ENCODE results near the gene HSF4. TPM values are rescaled to one million over a fixed set of nuclear protein-coding genes. Genes with fewer than 3 reads are reported as not detected.
"Not testable (repeated sequence)": the region's sequence is repeated elsewhere in the genome, so short reads cannot be mapped to it uniquely, and the experiment has no call there.

Gene HSF4
- total and polyA plus RNA-seq, 7 experiments from 2014 or later, result 9.9 to 150 (median 15.5) TPM; not detected in 2

DNA sequence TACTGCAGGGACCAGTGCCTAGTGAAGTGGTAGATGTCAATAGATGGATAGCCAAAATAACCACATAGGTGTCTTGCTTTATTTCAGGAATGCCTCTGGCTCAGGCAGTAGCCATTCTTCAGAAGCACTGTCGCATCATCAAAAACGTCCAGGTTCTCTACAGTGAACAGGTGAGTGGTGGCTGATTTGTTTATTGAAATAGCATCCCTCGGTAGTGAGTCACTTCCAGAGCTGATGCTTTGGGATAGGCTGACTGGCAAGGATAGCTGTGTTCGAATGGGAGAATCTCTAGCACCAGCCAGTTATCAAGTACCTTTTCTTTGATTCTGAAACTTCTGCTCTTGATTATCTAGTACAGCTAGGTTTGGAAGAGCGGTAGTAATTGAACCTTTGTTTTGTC lies 44.5 kb upstream of the HSF4 start:
- Histone ChIP-seq H3K4me3 (ENCODE audit: low read length) (no peak overlapping the region), H3K27me3 (ENCODE audit: control insufficient read depth in 2 of 2, insufficient read depth in 2 of 2, low read length in 2 of 2) (no peaks in the 10 kb centered on the region), H3K4me1 (ENCODE audit: control insufficient read depth in 2 of 2, insufficient read depth in 2 of 2, low read length in 2 of 2) (no peaks in the 10 kb centered on the region), H3K27ac (ENCODE audit: low read depth, low read length) (no peak overlapping the region), H3K36me3 (ENCODE audit: control insufficient read depth in 2 of 3, insufficient read depth in 3 of 3, low read length in 3 of 3) (peaks cover 0 to 48% (median 8%) of the 10 kb centered on the region in 3 experiments), H3K9me3 (ENCODE audit: control insufficient read depth in 2 of 3, low read length in 3 of 3) (no peaks in the 10 kb centered on the region)
- ChIA-PET CTCF (interaction anchor here (0.7 kb wide), 1 partner anchor 22 kb away, joined by 5 read pairs; no protein-coding TSS in a partner anchor), POLR2A (interaction anchor here (0.6 to 0.7 kb wide), 3 partner anchors 8 to 52 kb away, joined by 3 read pairs; no protein-coding TSS in a partner anchor)
- no peaks in the 10 kb centered on the region for H3K9me3 Mint-ChIP-seq
- H3K4me3 Mint-ChIP-seq, result no peak overlapping the region
- no peaks in the 10 kb centered on the region for H3K27me3 Mint-ChIP-seq
- peaks cover 0 to 37% (median 19%) of the 10 kb centered on the region in 5 donors for H3K36me3 Mint-ChIP-seq
- ATAC-seq (no peak), DNase-seq (no peak)
- peaks cover 9 to 17% (median 14%) of the 10 kb centered on the region in 7 donors for H3K4me1 Mint-ChIP-seq
- no peak overlapping the region for H3K27ac Mint-ChIP-seq
- intact Hi-C loops (cut with micrococcal nuclease), result no loop called here

- H3K36me3 Mint-ChIP-seq, result peaks cover 4 to 48% (median 25%) of the 10 kb centered on the region in 5 donors
- H3K27ac Mint-ChIP-seq; H3K27ac ChIP-seq (ENCODE audit: low read depth, low read length); H3K27me3 Mint-ChIP-seq; H3K4me3 Mint-ChIP-seq; DNase-seq; H3K9me3 Mint-ChIP-seq; CTCF ChIA-PET; POLR2A ChIA-PET; H3K9me3 ChIP-seq (ENCODE audit: control insufficient read depth in 2 of 3, low read length in 3 of 3); H3K4me1 Mint-ChIP-seq; intact Hi-C loops (cut with micrococcal nuclease); ATAC-seq; H3K27me3 ChIP-seq (ENCODE audit: control insufficient read depth in 2 of 2, insufficient read depth in 2 of 2, low read length in 2 of 2); H3K4me1 ChIP-seq (ENCODE audit: control insufficient read depth in 2 of 2, insufficient read depth in 2 of 2, low read length in 2 of 2); H3K4me3 ChIP-seq (ENCODE audit: low read length): not testable (repeated sequence)
- peaks cover 0 to 55% (median 8%) of the 10 kb centered on the region in 3 experiments for H3K36me3 ChIP-seq (ENCODE audit: control insufficient read depth in 2 of 3, insufficient read depth in 3 of 3, low read length in 3 of 3)
These were observed 41.7 kb upstream of the HSF4 start for GRCh38 chr16:67122799-67123198.

- H3K9me3 ChIP-seq (ENCODE audit: control insufficient read depth in 2 of 3, low read length in 3 of 3), result no peaks in the 10 kb centered on the region
- H3K27ac Mint-ChIP-seq, result no peak overlapping the region
- no peaks in the 10 kb centered on the region for H3K4me1 Mint-ChIP-seq
- CTCF ChIA-PET, result interaction anchor here (1.5 kb wide), 1 partner anchor 110 kb away, joined by 3 read pairs; no protein-coding TSS in a partner anchor
- H3K36me3 Mint-ChIP-seq, result peaks cover 4 to 65% (median 32%) of the 10 kb centered on the region in 5 donors
- H3K36me3 ChIP-seq (ENCODE audit: control insufficient read depth in 2 of 3, insufficient read depth in 3 of 3, low read length in 3 of 3), result peaks cover 6 to 62% (median 9%) of the 10 kb centered on the region in 3 experiments
- no peak overlapping the region for H3K4me3 ChIP-seq (ENCODE audit: low read length)
- POLR2A ChIA-PET, result no interaction called here
- H3K27me3 Mint-ChIP-seq, result no peaks in the 10 kb centered on the region
- intact Hi-C loops (cut with micrococcal nuclease), result no loop called here
- H3K4me3 Mint-ChIP-seq, result no peak overlapping the region
- ATAC-seq (no peak), DNase-seq (no peak)
- H3K4me1 ChIP-seq (ENCODE audit: control insufficient read depth in 2 of 2, insufficient read depth in 2 of 2, low read length in 2 of 2), result no peaks in the 10 kb centered on the region
- no peak overlapping the region for H3K27ac ChIP-seq (ENCODE audit: low read depth, low read length)
- H3K27me3 ChIP-seq (ENCODE audit: control insufficient read depth in 2 of 2, insufficient read depth in 2 of 2, low read length in 2 of 2), result no peaks in the 10 kb centered on the region
- H3K9me3 Mint-ChIP-seq, result no peaks in the 10 kb centered on the region
These were observed 36.1 kb upstream of the HSF4 start for GRCh38 chr16:67128417-67128816.

GRCh38 chr16:67128887-67129286 lies 35.7 kb upstream of the HSF4 start:
- H3K9me3 Mint-ChIP-seq, result no peaks in the 10 kb centered on the region
- H3K27ac Mint-ChIP-seq, result no peak overlapping the region
- DNase-seq, result no peak
- no peak overlapping the region for H3K4me3 ChIP-seq (ENCODE audit: low read length)
- no peaks in the 10 kb centered on the region for H3K4me1 Mint-ChIP-seq
- no peak overlapping the region for H3K27ac ChIP-seq (ENCODE audit: low read depth, low read length)
- ChIA-PET CTCF (interaction anchor here (0.6 to 1.5 kb wide), 2 partner anchors 111 to 145 kb away, joined by 3 to 5 read pairs; no protein-coding TSS in a partner anchor), POLR2A (no interaction called here)
- intact Hi-C loops (cut with micrococcal nuclease), result no loop called here
- H3K4me3 Mint-ChIP-seq, result no peak overlapping the region
- H3K36me3 ChIP-seq (ENCODE audit: control insufficient read depth in 2 of 3, insufficient read depth in 3 of 3, low read length in 3 of 3), result peaks cover 6 to 59% (median 9%) of the 10 kb centered on the region in 3 experiments
- peaks cover 4 to 61% (median 28%) of the 10 kb centered on the region in 5 donors for H3K36me3 Mint-ChIP-seq
- ATAC-seq, result no peak
- H3K4me1 ChIP-seq (ENCODE audit: control insufficient read depth in 2 of 2, insufficient read depth in 2 of 2, low read length in 2 of 2), result no peaks in the 10 kb centered on the region
- H3K9me3 ChIP-seq (ENCODE audit: control insufficient read depth in 2 of 3, low read length in 3 of 3), result no peaks in the 10 kb centered on the region
- H3K27me3 Mint-ChIP-seq, result no peaks in the 10 kb centered on the region
- no peaks in the 10 kb centered on the region for H3K27me3 ChIP-seq (ENCODE audit: control insufficient read depth in 2 of 2, insufficient read depth in 2 of 2, low read length in 2 of 2)

- H3K27ac ChIP-seq (ENCODE audit: low read depth, low read length), result no peak overlapping the region
- Mint-ChIP-seq H3K4me3 (no peak overlapping the region), H3K27me3 (no peaks in the 10 kb centered on the region), H3K36me3 (peaks cover 4 to 61% (median 25%) of the 10 kb centered on the region in 5 donors), H3K27ac (peak overlapping the region in 1 of 9 donors; percentile 43), H3K4me1 (no peaks in the 10 kb centered on the region), H3K9me3 (no peaks in the 10 kb centered on the region)
- ChIA-PET POLR2A (no interaction called here), CTCF (interaction anchor here (0.6 to 1.5 kb wide), 2 partner anchors 111 to 145 kb away, joined by 3 to 5 read pairs; no protein-coding TSS in a partner anchor)
- H3K4me1 ChIP-seq (ENCODE audit: control insufficient read depth in 2 of 2, insufficient read depth in 2 of 2, low read length in 2 of 2), result no peaks in the 10 kb centered on the region
- DNase-seq (no peak), ATAC-seq (no peak)
- no peaks in the 10 kb centered on the region for H3K9me3 ChIP-seq (ENCODE audit: control insufficient read depth in 2 of 3, low read length in 3 of 3)
- H3K4me3 ChIP-seq (ENCODE audit: low read length), result no peak overlapping the region
- intact Hi-C loops (cut with micrococcal nuclease), result no loop called here
- H3K27me3 ChIP-seq (ENCODE audit: control insufficient read depth in 2 of 2, insufficient read depth in 2 of 2, low read length in 2 of 2), result no peaks in the 10 kb centered on the region
- peaks cover 6 to 59% (median 9%) of the 10 kb centered on the region in 3 experiments for H3K36me3 ChIP-seq (ENCODE audit: control insufficient read depth in 2 of 3, insufficient read depth in 3 of 3, low read length in 3 of 3)
These were observed 35.1 kb upstream of the HSF4 start for GRCh38 chr16:67129422-67129821.

DNA sequence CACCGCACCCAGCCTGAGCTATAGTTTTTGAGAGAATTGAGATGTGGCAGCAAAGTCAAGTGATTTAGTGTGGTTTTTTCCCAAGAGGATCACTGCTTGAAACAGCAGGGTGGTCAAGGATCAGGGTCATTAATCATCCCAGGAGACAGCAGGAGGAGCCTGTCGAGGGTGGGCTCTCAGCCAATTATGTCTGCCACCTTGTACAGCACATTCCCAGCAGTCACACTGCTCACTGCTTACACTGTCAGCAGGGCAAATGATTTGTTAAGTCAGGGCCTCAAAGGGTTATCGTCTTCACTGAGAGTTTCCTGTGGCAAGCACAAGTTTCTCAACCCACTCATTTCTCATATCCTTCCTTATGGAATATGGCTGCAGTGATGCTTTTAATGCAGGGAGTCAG lies 26.9 kb upstream of the HSF4 start:
- no peaks in the 10 kb centered on the region for H3K27me3 ChIP-seq (ENCODE audit: control insufficient read depth in 2 of 2, insufficient read depth in 2 of 2, low read length in 2 of 2)
- H3K4me3 Mint-ChIP-seq, result no peak overlapping the region
- no peak for ATAC-seq
- H3K9me3 Mint-ChIP-seq, result no peaks in the 10 kb centered on the region
- intact Hi-C loops (cut with micrococcal nuclease), result no loop called here
- H3K4me3 ChIP-seq (ENCODE audit: low read length), result no peak overlapping the region
- peaks cover 3 to 63% (median 34%) of the 10 kb centered on the region in 5 donors for H3K36me3 Mint-ChIP-seq
- H3K36me3 ChIP-seq (ENCODE audit: control insufficient read depth in 2 of 3, insufficient read depth in 3 of 3, low read length in 3 of 3), result peaks cover 15 to 90% (median 18%) of the 10 kb centered on the region in 3 experiments
- no peaks in the 10 kb centered on the region for H3K4me1 ChIP-seq (ENCODE audit: control insufficient read depth in 2 of 2, insufficient read depth in 2 of 2, low read length in 2 of 2)
- H3K9me3 ChIP-seq (ENCODE audit: control insufficient read depth in 2 of 3, low read length in 3 of 3), result no peaks in the 10 kb centered on the region
- H3K27ac ChIP-seq (ENCODE audit: low read depth, low read length), result no peak overlapping the region
- CTCF ChIA-PET, result no interaction called here
- no peak overlapping the region for H3K27ac Mint-ChIP-seq
- no peak for DNase-seq
- peaks cover 0 to 2% (median 0%) of the 10 kb centered on the region in 7 donors for H3K4me1 Mint-ChIP-seq
- POLR2A ChIA-PET, result interaction anchor here (0.6 kb wide), 1 partner anchor 1976 kb away, joined by 6 read pairs; no protein-coding TSS in a partner anchor
- no peaks in the 10 kb centered on the region for H3K27me3 Mint-ChIP-seq

DNA sequence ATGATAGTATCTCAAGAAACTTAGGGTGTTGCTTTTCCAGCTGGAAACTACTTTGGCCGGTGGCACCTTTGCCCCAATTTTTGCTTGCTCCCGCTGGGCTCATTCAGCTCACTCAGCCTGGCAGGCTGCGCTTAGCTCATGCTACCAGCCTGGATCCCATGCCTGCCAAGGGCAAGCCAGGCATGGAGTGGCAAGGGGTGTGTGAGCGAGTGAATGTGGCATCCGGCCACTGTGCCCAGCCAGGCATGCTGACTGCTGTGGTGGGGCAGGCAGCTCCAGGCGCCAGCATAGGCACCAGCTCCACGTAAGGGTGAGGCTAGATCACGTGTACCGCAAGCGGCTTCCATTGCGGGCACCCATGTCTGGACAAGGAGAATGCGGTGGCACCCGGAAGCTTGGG lies 23.2 kb upstream of the HSF4 start:
- no peaks in the 10 kb centered on the region for H3K4me1 ChIP-seq (ENCODE audit: control insufficient read depth in 2 of 2, insufficient read depth in 2 of 2, low read length in 2 of 2)
- H3K27me3 Mint-ChIP-seq, result no peaks in the 10 kb centered on the region
- peaks cover 0 to 2% (median 0%) of the 10 kb centered on the region in 11 donors for H3K9me3 Mint-ChIP-seq
- H3K27me3 ChIP-seq (ENCODE audit: control insufficient read depth in 2 of 2, insufficient read depth in 2 of 2, low read length in 2 of 2), result no peaks in the 10 kb centered on the region
- H3K36me3 Mint-ChIP-seq, result peaks cover 3 to 75% (median 44%) of the 10 kb centered on the region in 5 donors
- intact Hi-C loops (cut with micrococcal nuclease), result no loop called here
- H3K4me3 Mint-ChIP-seq, result no peak overlapping the region
- no peak overlapping the region for H3K4me3 ChIP-seq (ENCODE audit: low read length)
- ATAC-seq (no peak), DNase-seq (no peak)
- CTCF ChIA-PET, result interaction anchor here (0.6 to 2.6 kb wide), 3 partner anchors 13 to 477 kb away, joined by 3 to 14 read pairs (median 3); no protein-coding TSS in a partner anchor
- no peaks in the 10 kb centered on the region for H3K9me3 ChIP-seq (ENCODE audit: control insufficient read depth in 2 of 3, low read length in 3 of 3)
- H3K36me3 ChIP-seq (ENCODE audit: control insufficient read depth in 2 of 3, insufficient read depth in 3 of 3, low read length in 3 of 3), result peaks cover 14 to 93% (median 18%) of the 10 kb centered on the region in 3 experiments
- no peak overlapping the region for H3K27ac ChIP-seq (ENCODE audit: low read depth, low read length)
- H3K27ac Mint-ChIP-seq, result no peak overlapping the region
- POLR2A ChIA-PET, result no interaction called here
- peaks cover 0 to 2% (median 0%) of the 10 kb centered on the region in 7 donors for H3K4me1 Mint-ChIP-seq

All from naive thymus-derived CD4-positive, alpha-beta T cell (primary cell).